Immature natural killer cell (primary cell): Measurements from ENCODE around the gene MLH1. TPM values are rescaled to one million over a fixed set of nuclear protein-coding genes. Genes with fewer than 3 reads are reported as not detected.
"Not testable (repeated sequence)": the region's sequence is repeated elsewhere in the genome, so short reads cannot be mapped to it uniquely, and the experiment has no call there.

ENCODE experiments used
- DNase-seq, 3 donors: peaks; one replicate each; pipeline ENCODE4 v3.0.0; 2022; ENCODE audit warnings: mixed read lengths in 1 of 3
- H3K27ac Mint-ChIP-seq, 6 donors: one replicate each; pipeline ENCODE4 v1.8.0; 2020; ENCODE audit warnings: mixed read lengths in 6 of 6, mild to moderate bottlenecking in 5 of 6, inconsistent platforms in 4 of 6, moderate library complexity in 3 of 6
- H3K27me3 Mint-ChIP-seq, 3 donors: one replicate each; pipeline ENCODE4 v1.8.0; 2020 to 2021; ENCODE audit warnings: low read depth in 3 of 3, mild to moderate bottlenecking in 3 of 3, mixed read lengths in 3 of 3, moderate library complexity in 3 of 3, inconsistent platforms in 1 of 3
- H3K36me3 Mint-ChIP-seq, 3 donors: one replicate each; pipeline ENCODE4 v1.8.0; 2020; ENCODE audit warnings: mixed read lengths in 3 of 3, inconsistent platforms in 2 of 3, mild to moderate bottlenecking in 2 of 3
- H3K4me1 Mint-ChIP-seq, 2 donors: one replicate each; pipeline ENCODE4 v1.8.0; 2020; ENCODE audit warnings: inconsistent platforms in 2 of 2, mild to moderate bottlenecking in 2 of 2, mixed read lengths in 2 of 2, moderate library complexity in 1 of 2
- H3K4me3 Mint-ChIP-seq, 5 donors: one replicate each; pipeline ENCODE4 v1.8.0; 2020; ENCODE audit warnings: mild to moderate bottlenecking in 5 of 5, mixed read lengths in 5 of 5, inconsistent platforms in 3 of 5, moderate library complexity in 3 of 5
- H3K9me3 Mint-ChIP-seq, 6 donors: one replicate each; pipeline ENCODE4 v1.8.0; 2020; ENCODE audit warnings: mild to moderate bottlenecking in 6 of 6, mixed read lengths in 6 of 6, inconsistent platforms in 4 of 6, moderate library complexity in 3 of 6
- polyA plus RNA-seq, 3 donors: library from polyadenylated mRNA; unstranded; fragments of 300-500 nt; fragmentation: Illumina TruSeq; gene quantifications; one replicate each; pipeline ENCODE4 v1.2.3, GENCODE V29; 2021

Gene MLH1
- polyA plus RNA-seq, 3 donors from 2014 or later: 19.5 to 25.2 (median 23.8) TPM

- peak overlapping the region in 1 of 6 donors; percentile 60 for H3K27ac Mint-ChIP-seq
- H3K9me3 Mint-ChIP-seq: no peaks in the 10 kb centered on the region
- H3K36me3 Mint-ChIP-seq: peaks cover 28 to 61% (median 31%) of the 10 kb centered on the region in 3 donors
- no peak overlapping the region for H3K4me3 Mint-ChIP-seq
- H3K4me1 Mint-ChIP-seq: no peaks in the 10 kb centered on the region
- H3K27me3 Mint-ChIP-seq: peaks cover 0 to 1% (median 0%) of the 10 kb centered on the region in 3 donors
- DNase-seq: no peak
Observed at GRCh38 chr3:37030588-37030987, 37.3 kb downstream of the MLH1 start.

DNA sequence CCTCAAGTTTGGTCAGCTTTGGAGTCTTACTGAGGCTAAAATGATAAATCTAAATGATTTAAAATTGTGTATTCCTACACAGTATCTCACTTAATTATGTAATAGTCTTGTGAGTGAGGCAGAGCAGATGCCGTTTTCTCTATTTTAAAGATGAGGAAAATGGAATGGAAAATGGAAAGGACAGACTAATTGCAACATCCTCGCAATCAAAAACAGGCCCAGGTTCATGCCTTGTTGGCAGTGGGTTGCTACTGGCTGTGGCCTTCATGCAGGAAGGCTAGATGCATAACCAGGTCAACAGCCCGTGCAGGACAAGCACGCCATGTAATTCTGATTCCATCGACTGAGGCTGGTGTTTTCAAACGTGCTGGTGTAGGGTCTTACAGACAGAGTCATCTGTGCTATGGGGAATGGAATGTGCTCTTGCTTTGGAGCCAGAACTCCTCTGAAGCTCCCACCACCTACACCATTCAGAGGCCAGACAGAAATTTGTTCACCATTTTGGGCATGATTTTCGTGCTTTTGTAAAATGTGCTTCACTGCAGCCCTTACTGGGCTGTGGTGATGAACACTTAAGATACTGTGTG lies 37.9 kb downstream of the MLH1 start:
- H3K27ac Mint-ChIP-seq: peak overlapping the region in 1 of 6 donors; percentile 60
- DNase-seq: no peak
- no peak overlapping the region for H3K4me3 Mint-ChIP-seq
- H3K27me3 Mint-ChIP-seq: peaks cover 0 to 1% (median 0%) of the 10 kb centered on the region in 3 donors
- H3K9me3 Mint-ChIP-seq: no peaks in the 10 kb centered on the region
- peaks cover 32 to 61% (median 32%) of the 10 kb centered on the region in 3 donors for H3K36me3 Mint-ChIP-seq
- no peaks in the 10 kb centered on the region for H3K4me1 Mint-ChIP-seq

- peaks cover 34 to 70% (median 36%) of the 10 kb centered on the region in 3 donors for H3K36me3 Mint-ChIP-seq
- H3K9me3 Mint-ChIP-seq: no peaks in the 10 kb centered on the region
- DNase-seq: no peak
- H3K27ac Mint-ChIP-seq: no peak overlapping the region
- no peaks in the 10 kb centered on the region for H3K4me1 Mint-ChIP-seq
- peaks cover 0 to 1% (median 0%) of the 10 kb centered on the region in 3 donors for H3K27me3 Mint-ChIP-seq
- H3K4me3 Mint-ChIP-seq: no peak overlapping the region
Observed at GRCh38 chr3:37032961-37033360, 39.6 kb downstream of the MLH1 start.

DNA sequence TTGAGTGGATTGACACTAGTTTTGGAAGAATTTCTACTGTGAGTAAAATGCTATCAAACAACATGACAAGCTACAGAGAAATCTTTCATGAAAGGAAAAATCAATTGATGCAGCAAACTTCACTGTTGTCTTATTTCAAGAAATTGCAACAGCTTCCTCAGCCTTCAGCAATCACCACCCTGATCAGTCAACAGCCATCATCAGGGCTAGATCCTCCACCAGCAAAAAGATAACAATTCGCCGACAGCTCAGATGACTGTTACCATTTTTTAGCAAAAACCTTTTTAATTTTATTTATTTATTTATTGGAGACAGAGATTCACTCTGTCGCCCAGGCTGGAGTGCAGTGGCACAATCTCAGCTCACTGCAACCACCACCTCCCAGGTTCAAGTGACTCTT lies 44.0 kb downstream of the MLH1 start:
- Mint-ChIP-seq H3K36me3 (peaks cover 31 to 54% (median 49%) of the 10 kb centered on the region in 3 donors), H3K27me3 (no peaks in the 10 kb centered on the region), H3K4me3 (no peak overlapping the region), H3K27ac (no peak overlapping the region), H3K4me1 (peaks cover 0 to 5% of the 10 kb centered on the region in 2 donors), H3K9me3 (no peaks in the 10 kb centered on the region)
- no peak for DNase-seq

DNA sequence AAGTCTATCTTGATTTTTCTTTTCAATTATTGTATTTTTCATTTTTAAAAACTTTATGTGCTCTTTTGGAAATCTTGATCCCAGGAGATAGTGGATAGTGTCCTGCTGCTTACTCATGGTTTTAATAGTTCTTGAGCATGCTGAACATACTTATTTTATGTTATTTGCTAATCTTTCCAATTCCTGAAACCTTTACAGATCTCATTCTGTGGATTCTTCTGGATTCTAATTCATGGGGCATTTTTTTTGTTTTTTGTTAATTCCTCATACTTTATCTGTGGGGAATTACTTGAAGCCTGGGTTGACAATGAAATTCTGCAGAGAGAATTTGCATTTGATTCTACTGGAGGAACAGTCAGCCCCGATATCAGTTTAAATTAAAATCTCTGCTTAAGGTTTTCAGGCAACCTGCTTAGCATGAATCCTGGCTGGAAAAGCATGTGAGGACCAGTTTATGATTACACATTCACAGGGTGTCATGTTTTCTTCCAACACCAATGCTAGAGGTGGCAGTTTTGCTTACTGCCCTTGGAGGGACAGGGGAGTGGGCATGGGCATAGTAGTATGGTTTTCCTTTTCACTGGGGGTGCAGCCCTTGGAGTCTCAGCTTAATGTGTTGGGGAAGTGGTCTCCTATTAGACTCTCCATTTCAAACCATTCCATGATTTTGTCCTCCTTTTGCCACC lies 46.0 kb downstream of the MLH1 start:
- H3K27me3 Mint-ChIP-seq: no peaks in the 10 kb centered on the region
- peak overlapping the region in 3 of 6 donors; percentile 34 to 55 (median 51) for H3K27ac Mint-ChIP-seq
- H3K36me3 Mint-ChIP-seq: peaks cover 29 to 46% (median 40%) of the 10 kb centered on the region in 3 donors
- no peak for DNase-seq
- no peak overlapping the region for H3K4me3 Mint-ChIP-seq
- H3K4me1 Mint-ChIP-seq: peaks cover 0 to 5% of the 10 kb centered on the region in 2 donors
- H3K9me3 Mint-ChIP-seq: no peaks in the 10 kb centered on the region

DNA sequence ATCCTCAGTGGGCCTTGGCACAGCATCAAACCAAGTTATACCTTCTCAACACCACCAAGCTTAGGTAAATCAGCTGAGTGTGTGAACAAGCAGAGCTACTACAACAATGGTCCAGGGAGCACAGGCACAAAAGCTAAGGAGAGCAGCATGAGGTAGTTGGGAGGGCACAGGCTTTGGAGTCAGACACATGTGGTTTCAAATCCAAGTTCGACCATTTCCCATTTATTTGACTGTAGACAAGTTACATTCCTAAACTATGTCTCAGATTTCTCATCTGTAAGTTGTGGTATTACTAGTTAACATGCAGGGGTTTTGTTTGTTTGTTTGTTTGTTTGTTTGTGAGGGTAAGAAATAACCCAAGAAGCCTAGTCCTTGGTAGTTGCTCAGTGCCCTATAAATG lies 46.9 kb downstream of the MLH1 start:
- DNase-seq: no peak
- Mint-ChIP-seq H3K27ac (peak overlapping the region in 4 of 6 donors; percentile 27 to 51 (median 29)), H3K4me3 (no peak overlapping the region), H3K27me3 (no peaks in the 10 kb centered on the region), H3K36me3 (peaks cover 24 to 44% (median 33%) of the 10 kb centered on the region in 3 donors), H3K4me1 (peaks cover 0 to 5% of the 10 kb centered on the region in 2 donors), H3K9me3 (no peaks in the 10 kb centered on the region)

GRCh38 chr3:37041546-37042195 lies 48.4 kb downstream of the MLH1 start:
- no peaks in the 10 kb centered on the region for H3K9me3 Mint-ChIP-seq
- no peak overlapping the region for H3K4me3 Mint-ChIP-seq
- H3K36me3 Mint-ChIP-seq: peaks cover 15 to 36% (median 19%) of the 10 kb centered on the region in 3 donors

DNA sequence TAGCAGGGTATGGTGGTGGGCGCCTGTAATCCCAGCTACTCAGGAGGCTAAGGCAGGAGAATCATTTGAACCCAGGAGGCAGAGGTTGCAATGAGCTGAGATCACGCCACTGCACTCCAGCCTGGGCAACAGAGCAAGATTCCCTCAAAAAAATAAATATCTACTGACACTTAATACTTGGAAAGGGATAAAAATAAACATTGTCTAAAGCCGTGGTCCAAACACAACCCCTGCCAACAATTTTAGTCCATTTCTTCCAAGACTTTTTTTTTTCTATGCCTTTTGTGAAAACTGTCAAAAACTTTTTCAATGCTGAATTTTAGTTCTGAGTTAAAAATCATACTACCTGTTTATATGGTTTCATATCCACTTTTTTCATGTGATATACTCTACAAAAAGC lies 49.4 kb downstream of the MLH1 start:
- not testable (repeated sequence) for H3K9me3 Mint-ChIP-seq, H3K27me3 Mint-ChIP-seq, H3K27ac Mint-ChIP-seq, DNase-seq, H3K4me3 Mint-ChIP-seq
- H3K36me3 Mint-ChIP-seq: peaks cover 13 to 39% (median 22%) of the 10 kb centered on the region in 3 donors
- H3K4me1 Mint-ChIP-seq: peaks cover 0 to 11% of the 10 kb centered on the region in 2 donors

More at GRCh38 chr3:37041546-37042195, 48.4 kb downstream of the MLH1 start:
- Mint-ChIP-seq H3K27ac (peak overlapping the region in 1 of 6 donors; percentile 7), H3K27me3 (no peaks in the 10 kb centered on the region), H3K4me1 (peaks cover 0 to 5% of the 10 kb centered on the region in 2 donors)
- DNase-seq: no peak

DNA sequence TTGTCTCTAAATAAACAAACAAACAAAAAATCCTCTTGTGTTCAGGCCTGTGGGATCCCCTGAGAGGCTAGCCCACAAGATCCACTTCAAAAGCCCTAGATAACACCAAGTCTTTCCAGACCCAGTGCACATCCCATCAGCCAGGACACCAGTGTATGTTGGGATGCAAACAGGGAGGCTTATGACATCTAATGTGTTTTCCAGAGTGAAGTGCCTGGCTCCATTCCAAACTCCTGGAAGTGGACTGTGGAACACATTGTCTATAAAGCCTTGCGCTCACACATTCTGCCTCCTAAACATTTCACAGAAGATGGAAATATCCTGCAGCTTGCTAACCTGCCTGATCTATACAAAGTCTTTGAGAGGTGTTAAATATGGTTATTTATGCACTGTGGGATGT lies 57.0 kb downstream of the MLH1 start:
- DNase-seq: no peak
- Mint-ChIP-seq H3K36me3 (peaks cover 14 to 63% (median 32%) of the 10 kb centered on the region in 3 donors), H3K27ac (peak overlapping the region in 1 of 6 donors; percentile 57), H3K4me1 (peaks cover 0 to 5% of the 10 kb centered on the region in 2 donors), H3K4me3 (no peak overlapping the region), H3K9me3 (no peaks in the 10 kb centered on the region), H3K27me3 (no peaks in the 10 kb centered on the region)

DNA sequence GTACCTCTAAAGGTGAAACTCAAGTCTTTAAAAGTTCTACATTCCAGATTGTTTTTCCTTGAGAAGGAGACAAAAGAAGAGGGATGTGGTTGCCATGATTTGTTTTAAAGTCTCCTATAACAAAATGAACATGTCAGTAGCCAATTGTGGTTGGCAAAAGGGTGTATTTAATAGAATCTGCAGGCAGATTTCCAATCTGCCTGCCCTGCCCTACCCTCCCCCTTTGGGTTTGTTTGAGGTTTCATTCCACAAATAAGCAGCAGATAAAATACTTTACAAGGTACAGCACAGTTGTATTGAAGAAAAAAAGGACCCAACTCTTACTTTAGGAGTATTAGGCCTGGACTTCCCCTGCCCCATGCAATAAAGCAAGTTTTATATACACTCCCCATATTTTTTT lies 59.5 kb downstream of the MLH1 start:
- peaks cover 17 to 62% (median 39%) of the 10 kb centered on the region in 3 donors for H3K36me3 Mint-ChIP-seq
- H3K27me3 Mint-ChIP-seq: peaks cover 0 to 2% (median 0%) of the 10 kb centered on the region in 3 donors
- no peaks in the 10 kb centered on the region for H3K4me1 Mint-ChIP-seq
- H3K27ac Mint-ChIP-seq: peak overlapping the region in 5 of 6 donors; percentile 18 to 53 (median 34)
- no peaks in the 10 kb centered on the region for H3K9me3 Mint-ChIP-seq
- H3K4me3 Mint-ChIP-seq: no peak overlapping the region
- no peak for DNase-seq

GRCh38 chr3:37053337-37053736 lies 60.0 kb downstream of the MLH1 start:
- Mint-ChIP-seq H3K27me3 (peaks cover 0 to 2% (median 0%) of the 10 kb centered on the region in 3 donors), H3K4me3 (no peak overlapping the region), H3K27ac (peak overlapping the region in 2 of 6 donors; percentile 34 to 43), H3K9me3 (no peaks in the 10 kb centered on the region), H3K36me3 (peaks cover 17 to 61% (median 34%) of the 10 kb centered on the region in 3 donors), H3K4me1 (no peaks in the 10 kb centered on the region)
- no peak for DNase-seq

GRCh38 chr3:37053753-37054152 lies 60.4 kb downstream of the MLH1 start:
- H3K4me1 Mint-ChIP-seq: no peaks in the 10 kb centered on the region
- H3K4me3 Mint-ChIP-seq: no peak overlapping the region
- H3K27me3 Mint-ChIP-seq: peaks cover 0 to 2% (median 0%) of the 10 kb centered on the region in 3 donors

GRCh38 chr3:37054370-37054769 lies 61.1 kb downstream of the MLH1 start:
- no peak for DNase-seq
- Mint-ChIP-seq H3K36me3 (peaks cover 17 to 52% (median 24%) of the 10 kb centered on the region in 3 donors), H3K27ac (peak overlapping the region in 2 of 6 donors; percentile 47 to 67), H3K27me3 (peaks cover 0 to 2% (median 0%) of the 10 kb centered on the region in 3 donors), H3K4me3 (no peak overlapping the region), H3K9me3 (no peaks in the 10 kb centered on the region), H3K4me1 (no peaks in the 10 kb centered on the region)

More at GRCh38 chr3:37053753-37054152, 60.4 kb downstream of the MLH1 start:
- DNase-seq: no peak
- Mint-ChIP-seq H3K9me3 (no peaks in the 10 kb centered on the region), H3K27ac (peak overlapping the region in 3 of 6 donors; percentile 35 to 67 (median 36)), H3K36me3 (peaks cover 17 to 58% (median 30%) of the 10 kb centered on the region in 3 donors)

- not testable (repeated sequence) for H3K4me1 Mint-ChIP-seq, H3K27me3 Mint-ChIP-seq, DNase-seq, H3K9me3 Mint-ChIP-seq, H3K4me3 Mint-ChIP-seq
- Mint-ChIP-seq H3K27ac (peak overlapping the region in 1 of 6 donors; percentile 51), H3K36me3 (peaks cover 20 to 48% (median 22%) of the 10 kb centered on the region in 3 donors)
Observed at GRCh38 chr3:37055077-37055476, 61.8 kb downstream of the MLH1 start.
